ENCODE results near the gene CCNB3. TPM values are rescaled to one million over a fixed set of nuclear protein-coding genes. Genes with fewer than 3 reads are reported as not detected.
"Not testable (repeated sequence)": the region's sequence is repeated elsewhere in the genome, so short reads cannot be mapped to it uniquely, and the experiment has no call there.

CCNB3 gene
- 0.19 TPM in 1 of 2 replicates, not detected in the other for total RNA-seq (2014; rRNA removed; shearing (Covaris generic))

- peak; percentile 74 for DNase-seq (ENCODE audit: low spot score)
These were observed at the start of gene CCNB3 for GRCh38 chrX:50204364-50204899. CCNB3 (plus strand) TSS chrX:50204765; CDS start chrX:50285164, 80,399 bp downstream.

GRCh38 chrX:50157545-50158135, 46.9 kb upstream of the CCNB3 start:
- peak; percentile 8 for DNase-seq (ENCODE audit: low spot score)

- no peak for DNase-seq (ENCODE audit: low spot score)
These were observed 46.0 kb upstream of the CCNB3 start for GRCh38 chrX:50158593-50158992.

- DNase-seq (ENCODE audit: low spot score): peak; percentile 10
These were observed 43.4 kb upstream of the CCNB3 start for GRCh38 chrX:50161127-50161526.

GRCh38 chrX:50165727-50166126, 38.8 kb upstream of the CCNB3 start:
- DNase-seq (ENCODE audit: low spot score): no peak

GRCh38 chrX:50167366-50167765, 37.2 kb upstream of the CCNB3 start:
- no peak for DNase-seq (ENCODE audit: low spot score)

GRCh38 chrX:50168241-50168687, 36.3 kb upstream of the CCNB3 start:
- peak; percentile 30 for DNase-seq (ENCODE audit: low spot score)

- no peak for DNase-seq (ENCODE audit: low spot score)
These were observed 34.8 kb upstream of the CCNB3 start for GRCh38 chrX:50169717-50170116.

- no peak for DNase-seq (ENCODE audit: low spot score)
These were observed 24.3 kb upstream of the CCNB3 start for GRCh38 chrX:50180073-50180940.

- DNase-seq (ENCODE audit: low spot score): no peak
These were observed 20.7 kb upstream of the CCNB3 start for GRCh38 chrX:50183891-50184290.

GRCh38 chrX:50188859-50189600, 15.5 kb upstream of the CCNB3 start:
- no peak for DNase-seq (ENCODE audit: low spot score)

- peak; percentile 1 for DNase-seq (ENCODE audit: low spot score)
These were observed 6.2 kb upstream of the CCNB3 start for GRCh38 chrX:50198348-50198747.

GRCh38 chrX:50200907-50201306, 3.7 kb upstream of the CCNB3 start, which contains the start of gene AKAP4:
AKAP4 (minus strand) TSS chrX:50201007; CDS start chrX:50200889, 118 bp downstream.
- DNase-seq (ENCODE audit: low spot score): no peak

GRCh38 chrX:50202539-50202938, 2.0 kb upstream of the CCNB3 start:
- DNase-seq (ENCODE audit: low spot score): peak; percentile 34

- DNase-seq (ENCODE audit: low spot score): no peak
These were observed 2.2 kb downstream of the CCNB3 start for GRCh38 chrX:50206753-50207152.

- DNase-seq (ENCODE audit: low spot score): peak; percentile 25
These were observed 6.9 kb downstream of the CCNB3 start for GRCh38 chrX:50211510-50211909.

- no peak for DNase-seq (ENCODE audit: low spot score)
These were observed 76.7 kb downstream of the CCNB3 start for GRCh38 chrX:50281253-50281652.

GRCh38 chrX:50327235-50327634, 122.7 kb downstream of the CCNB3 start:
- DNase-seq (ENCODE audit: low spot score): no peak

- DNase-seq (ENCODE audit: low spot score): not testable (repeated sequence)
These were observed 128.1 kb downstream of the CCNB3 start for GRCh38 chrX:50332668-50333067.

- no peak for DNase-seq (ENCODE audit: low spot score)
These were observed 128.7 kb downstream of the CCNB3 start for GRCh38 chrX:50333308-50333707.

GRCh38 chrX:50343917-50344316, 139.4 kb downstream of the CCNB3 start:
- DNase-seq (ENCODE audit: low spot score): no peak

GRCh38 chrX:50372966-50373365, 168.4 kb downstream of the CCNB3 start:
- no peak for DNase-seq (ENCODE audit: low spot score)

Data from A172 (cell line).